HepG2 (cell line): ENCODE data around the gene MSI2. TPM values are rescaled to one million over a fixed set of nuclear protein-coding genes. Genes with fewer than 3 reads are reported as not detected.

Experiments
- CEBPB ChIP-seq: IDR thresholded peaks from 2 replicates; pipeline ENCODE4 v1.6.1; 2011; ENCODE audit warnings: low read depth, low read length, improper control_type of control experiment, borderline replicate concordance
- KDM4B ChIP-seq: sonication (generic); formaldehyde crosslinking; IDR thresholded peaks from 2 replicates; pipeline ENCODE4 v1.4.0; 2020; ENCODE audit warnings: missing genetic modification reagents
- MXD3 ChIP-seq: IDR thresholded peaks from 2 replicates; pipeline ENCODE4 v1.6.1; 2016; ENCODE audit warnings: mild to moderate bottlenecking, missing biosample characterization, missing genetic modification reagents
- NCOA2 ChIP-seq: sonication (generic); formaldehyde crosslinking; IDR thresholded peaks from 2 replicates; pipeline ENCODE4 v1.8.0; 2022; ENCODE audit warnings: inconsistent platforms
- NFE2L1 ChIP-seq: sonication (generic); formaldehyde crosslinking; IDR thresholded peaks from 2 replicates; pipeline ENCODE4 v1.4.0; 2020; ENCODE audit warnings: missing genetic modification reagents, mild to moderate bottlenecking, borderline replicate concordance
- NPAS2 ChIP-seq: sonication (generic); formaldehyde crosslinking; IDR thresholded peaks from 2 replicates; pipeline ENCODE4 v1.8.0; 2022; ENCODE audit warnings: mild to moderate bottlenecking, missing genetic modification reagents, borderline replicate concordance
- PHF8 ChIP-seq: sonication (generic); formaldehyde crosslinking; IDR thresholded peaks from 2 replicates; pipeline ENCODE4 v1.5.0; 2020; ENCODE audit warnings: missing genetic modification reagents
- PRDM10 ChIP-seq: sonication (generic); formaldehyde crosslinking; IDR thresholded peaks from 2 replicates; pipeline ENCODE4 v1.4.0; 2020; ENCODE audit warnings: low read depth, missing genetic modification reagents
- RAD51 ChIP-seq: fragments of 450-650 bp; IDR thresholded peaks from 2 replicates; pipeline ENCODE4 v1.6.1; 2016; ENCODE audit warnings: borderline replicate concordance
- RARG ChIP-seq: sonication (generic); formaldehyde crosslinking; IDR thresholded peaks from 2 replicates; pipeline ENCODE4 v1.4.0; 2020; ENCODE audit warnings: low read depth, mild to moderate bottlenecking, missing genetic modification reagents
- RFXANK ChIP-seq: IDR thresholded peaks from 2 replicates; pipeline ENCODE4 v1.6.1; 2016
- YEATS2 ChIP-seq: sonication (generic); formaldehyde crosslinking; IDR thresholded peaks from 2 replicates; pipeline ENCODE4 v1.4.0; 2020; ENCODE audit warnings: missing genetic modification reagents, borderline replicate concordance
- ZBTB42 ChIP-seq: sonication (generic); formaldehyde crosslinking; IDR thresholded peaks from 2 replicates; pipeline ENCODE4 v1.5.0; 2020; ENCODE audit warnings: mild to moderate bottlenecking, missing genetic modification reagents
- ZNF260 ChIP-seq: sonication (generic); formaldehyde crosslinking; IDR thresholded peaks from 2 replicates; pipeline ENCODE4 v1.4.0; 2020; ENCODE audit warnings: missing genetic modification reagents, low read depth, mild to moderate bottlenecking, borderline replicate concordance
- ZNF282 ChIP-seq: fragments of 450-650 bp; IDR thresholded peaks from 2 replicates; pipeline ENCODE4 v1.6.1; 2018; ENCODE audit not compliant: partially characterized antibody
- ZNF484 ChIP-seq: sonication (generic); formaldehyde crosslinking; IDR thresholded peaks from 2 replicates; pipeline ENCODE4 v1.5.1; 2020; ENCODE audit warnings: mild to moderate bottlenecking, low read depth, missing genetic modification reagents, borderline replicate concordance
- ZNF589 ChIP-seq: sonication (generic); formaldehyde crosslinking; conservative IDR thresholded peaks from 2 replicates; pipeline ENCODE4 v1.8.0; 2022; ENCODE audit warnings: mild to moderate bottlenecking, moderate library complexity, missing genetic modification reagents
- polyA plus RNA-seq, 8 experiments: library from polyadenylated mRNA; depleted of rRNA in 3 of 8; stranded (reverse) in 7 of 8; unstranded in 1 of 8; fragments of >200 nt; fragmentation: Illumina TruSeq in 4 of 8; extraction: Trizol in 4 of 8; gene quantifications; 2 replicates each; pipeline versions ENCODE4 v1.2.1 to v1.2.3, GENCODE V29; 2011 to 2016; ENCODE audit warnings: low read depth in 4 of 8, missing spikeins in 1 of 8, mixed read lengths in 1 of 8; ENCODE audit not compliant: insufficient read depth in 1 of 8
- total RNA-seq, 5 experiments: library from RNA; depleted of rRNA; stranded (reverse); fragments of >200 nt; fragmentation: Illumina TruSeq; extraction: Trizol; gene quantifications; 2 replicates each; pipeline ENCODE4 v1.2.3, GENCODE V29; 2016; ENCODE audit warnings: low read depth in 1 of 5
- TF ChIP-seq, protein P1 (sequence below): sonication (generic); formaldehyde crosslinking; IDR thresholded peaks from 2 replicates; pipeline ENCODE4 v1.4.0; 2020; ENCODE audit warnings: missing genetic modification reagents
- TF ChIP-seq, protein P2 (sequence below): fragments of 450-650 bp; IDR thresholded peaks from 2 replicates; pipeline ENCODE4 v1.6.1; 2016
- TF ChIP-seq, protein P3 (sequence below): sonication (generic); formaldehyde crosslinking; IDR thresholded peaks from 2 replicates; pipeline ENCODE4 v1.8.0; 2022; ENCODE audit warnings: mild to moderate bottlenecking, missing genetic modification reagents, moderate library complexity
- TF ChIP-seq, protein P4 (sequence below): sonication (generic); formaldehyde crosslinking; IDR thresholded peaks from 2 replicates; pipeline ENCODE4 v1.8.1; 2023; ENCODE audit warnings: mild to moderate bottlenecking, missing genetic modification reagents, borderline replicate concordance
- TF ChIP-seq, protein P5 (sequence below): sonication (generic); formaldehyde crosslinking; IDR thresholded peaks from 2 replicates; pipeline ENCODE4 v1.5.0; 2020; ENCODE audit warnings: missing genetic modification reagents, mild to moderate bottlenecking, borderline replicate concordance

MSI2 gene
- total and polyA plus RNA-seq, 2 of the 13 experiments (the other 11 are each of a cell fraction or from before 2014, with no cell fraction given): 77.5 to 78.4 TPM

GRCh38 chr17:57377094-57377493, 120.8 kb downstream of the MSI2 start (continued):
- TF ChIP-seq, protein P1, sequence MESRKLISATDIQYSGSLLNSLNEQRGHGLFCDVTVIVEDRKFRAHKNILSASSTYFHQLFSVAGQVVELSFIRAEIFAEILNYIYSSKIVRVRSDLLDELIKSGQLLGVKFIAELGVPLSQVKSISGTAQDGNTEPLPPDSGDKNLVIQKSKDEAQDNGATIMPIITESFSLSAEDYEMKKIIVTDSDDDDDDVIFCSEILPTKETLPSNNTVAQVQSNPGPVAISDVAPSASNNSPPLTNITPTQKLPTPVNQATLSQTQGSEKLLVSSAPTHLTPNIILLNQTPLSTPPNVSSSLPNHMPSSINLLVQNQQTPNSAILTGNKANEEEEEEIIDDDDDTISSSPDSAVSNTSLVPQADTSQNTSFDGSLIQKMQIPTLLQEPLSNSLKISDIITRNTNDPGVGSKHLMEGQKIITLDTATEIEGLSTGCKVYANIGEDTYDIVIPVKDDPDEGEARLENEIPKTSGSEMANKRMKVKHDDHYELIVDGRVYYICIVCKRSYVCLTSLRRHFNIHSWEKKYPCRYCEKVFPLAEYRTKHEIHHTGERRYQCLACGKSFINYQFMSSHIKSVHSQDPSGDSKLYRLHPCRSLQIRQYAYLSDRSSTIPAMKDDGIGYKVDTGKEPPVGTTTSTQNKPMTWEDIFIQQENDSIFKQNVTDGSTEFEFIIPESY (CRISPR knock-in tag): peak; percentile 53; the same call in 1 of the 2 replicates
- TF ChIP-seq ZNF484 (CRISPR knock-in tag) (no peak), PRDM10 (peak; percentile 79), NFE2L1 (no peak), KDM4B (0 out of 2 replicates have a peak, but pooled peaks have one; percentile 40), YEATS2 (CRISPR knock-in tag) (peak; percentile 52; the same call in 1 of the 2 replicates), PHF8 (no peak; the same call in 1 of the 2 replicates), ZBTB42 (CRISPR knock-in tag) (no peak), NCOA2 (CRISPR knock-in tag) (peak; percentile 85), ZNF282 (no peak), RFXANK (no peak), ZNF589 (CRISPR knock-in tag) (no peak), ZNF260 (no peak), RAD51 (no peak), NPAS2 (CRISPR knock-in tag) (no peak), RARG (CRISPR knock-in tag) (no peak), CEBPB (peak; percentile 98), MXD3 (peak; percentile 52; the same call in 1 of the 2 replicates)
- TF ChIP-seq, protein P2, sequence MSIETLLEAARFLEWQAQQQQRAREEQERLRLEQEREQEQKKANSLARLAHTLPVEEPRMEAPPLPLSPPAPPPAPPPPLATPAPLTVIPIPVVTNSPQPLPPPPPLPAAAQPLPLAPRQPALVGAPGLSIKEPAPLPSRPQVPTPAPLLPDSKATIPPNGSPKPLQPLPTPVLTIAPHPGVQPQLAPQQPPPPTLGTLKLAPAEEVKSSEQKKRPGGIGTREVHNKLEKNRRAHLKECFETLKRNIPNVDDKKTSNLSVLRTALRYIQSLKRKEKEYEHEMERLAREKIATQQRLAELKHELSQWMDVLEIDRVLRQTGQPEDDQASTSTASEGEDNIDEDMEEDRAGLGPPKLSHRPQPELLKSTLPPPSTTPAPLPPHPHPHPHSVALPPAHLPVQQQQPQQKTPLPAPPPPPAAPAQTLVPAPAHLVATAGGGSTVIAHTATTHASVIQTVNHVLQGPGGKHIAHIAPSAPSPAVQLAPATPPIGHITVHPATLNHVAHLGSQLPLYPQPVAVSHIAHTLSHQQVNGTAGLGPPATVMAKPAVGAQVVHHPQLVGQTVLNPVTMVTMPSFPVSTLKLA: no peak
- TF ChIP-seq, protein P3, sequence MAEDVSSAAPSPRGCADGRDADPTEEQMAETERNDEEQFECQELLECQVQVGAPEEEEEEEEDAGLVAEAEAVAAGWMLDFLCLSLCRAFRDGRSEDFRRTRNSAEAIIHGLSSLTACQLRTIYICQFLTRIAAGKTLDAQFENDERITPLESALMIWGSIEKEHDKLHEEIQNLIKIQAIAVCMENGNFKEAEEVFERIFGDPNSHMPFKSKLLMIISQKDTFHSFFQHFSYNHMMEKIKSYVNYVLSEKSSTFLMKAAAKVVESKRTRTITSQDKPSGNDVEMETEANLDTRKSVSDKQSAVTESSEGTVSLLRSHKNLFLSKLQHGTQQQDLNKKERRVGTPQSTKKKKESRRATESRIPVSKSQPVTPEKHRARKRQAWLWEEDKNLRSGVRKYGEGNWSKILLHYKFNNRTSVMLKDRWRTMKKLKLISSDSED: no peak
- TF ChIP-seq, protein P4, sequence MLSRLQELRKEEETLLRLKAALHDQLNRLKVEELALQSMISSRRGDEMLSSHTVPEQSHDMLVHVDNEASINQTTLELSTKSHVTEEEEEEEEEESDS (CRISPR knock-in tag): no peak
- TF ChIP-seq, protein P5, sequence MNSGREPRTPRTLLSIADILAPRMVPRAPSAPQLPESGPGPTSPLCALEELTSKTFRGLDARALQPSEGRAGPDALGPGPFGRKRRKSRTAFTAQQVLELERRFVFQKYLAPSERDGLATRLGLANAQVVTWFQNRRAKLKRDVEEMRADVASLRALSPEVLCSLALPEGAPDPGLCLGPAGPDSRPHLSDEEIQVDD (CRISPR knock-in tag): no peak
